Sigmoid colon (tissue), 4 donors: ENCODE results near the gene TMSB10.

Experiments
- CTCF ChIP-seq, 4 experiments: fragments of 450-650 bp in 3 of 4; fragments of 200-600 bp in 1 of 4; IDR thresholded peaks; one replicate each; pipeline ENCODE4 v1.5.1; 2016 to 2019; ENCODE audit warnings: antibody characterized with exemption in 4 of 4, mild to moderate bottlenecking in 3 of 4, moderate library complexity in 2 of 4
- EP300 ChIP-seq, 4 donors: sonication (generic); formaldehyde crosslinking; IDR thresholded peaks; one replicate each; pipeline ENCODE4 v1.6.1; 2017; ENCODE audit warnings: antibody characterized with exemption in 4 of 4
- POLR2A ChIP-seq, 2 donors: fragments of 450-650 bp; IDR thresholded peaks; one replicate each; pipeline ENCODE4 v1.6.1; 2016; ENCODE audit warnings: antibody characterized with exemption in 2 of 2, mild to moderate bottlenecking in 2 of 2, moderate library complexity in 2 of 2
- POLR2AphosphoS5 ChIP-seq, 4 donors: sonication (generic); formaldehyde crosslinking; IDR thresholded peaks; one replicate each; pipeline ENCODE4 v1.6.1; 2017; ENCODE audit warnings: antibody characterized with exemption in 4 of 4

DNA sequence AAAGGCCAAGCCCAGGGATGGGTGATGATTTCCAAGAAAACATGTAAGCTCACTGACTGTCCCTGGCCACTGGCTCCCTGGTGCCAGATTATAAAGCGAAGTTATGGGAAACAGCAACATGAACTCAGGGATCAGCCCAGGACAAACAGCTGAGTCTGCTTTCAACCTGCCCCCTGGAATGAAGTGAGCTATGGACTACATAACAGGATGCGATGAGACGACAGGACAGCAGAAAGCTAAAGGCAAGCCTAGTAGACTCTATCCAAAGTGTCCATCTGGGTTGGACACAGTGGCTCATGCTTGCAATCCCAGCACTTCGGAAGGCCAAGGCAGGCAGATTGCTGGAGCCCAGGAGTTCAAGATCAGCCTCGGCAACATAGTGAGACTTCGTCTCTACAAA, 48.9 kb downstream of the TMSB10 start:
- TF ChIP-seq POLR2AphosphoS5 (IDR thresholded peaks at IDR 0.05) (no peak), CTCF (IDR thresholded peaks at IDR 0.05) (no peak), EP300 (IDR thresholded peaks at IDR 0.05) (no peak), POLR2A (IDR thresholded peaks at IDR 0.05) (no peak)
